Measurements from ENCODE around the gene FICD.
"Not testable (repeated sequence)": the region's sequence is repeated elsewhere in the genome, so short reads cannot be mapped to it uniquely, and the experiment has no call there.

The FICD gene

DNA sequence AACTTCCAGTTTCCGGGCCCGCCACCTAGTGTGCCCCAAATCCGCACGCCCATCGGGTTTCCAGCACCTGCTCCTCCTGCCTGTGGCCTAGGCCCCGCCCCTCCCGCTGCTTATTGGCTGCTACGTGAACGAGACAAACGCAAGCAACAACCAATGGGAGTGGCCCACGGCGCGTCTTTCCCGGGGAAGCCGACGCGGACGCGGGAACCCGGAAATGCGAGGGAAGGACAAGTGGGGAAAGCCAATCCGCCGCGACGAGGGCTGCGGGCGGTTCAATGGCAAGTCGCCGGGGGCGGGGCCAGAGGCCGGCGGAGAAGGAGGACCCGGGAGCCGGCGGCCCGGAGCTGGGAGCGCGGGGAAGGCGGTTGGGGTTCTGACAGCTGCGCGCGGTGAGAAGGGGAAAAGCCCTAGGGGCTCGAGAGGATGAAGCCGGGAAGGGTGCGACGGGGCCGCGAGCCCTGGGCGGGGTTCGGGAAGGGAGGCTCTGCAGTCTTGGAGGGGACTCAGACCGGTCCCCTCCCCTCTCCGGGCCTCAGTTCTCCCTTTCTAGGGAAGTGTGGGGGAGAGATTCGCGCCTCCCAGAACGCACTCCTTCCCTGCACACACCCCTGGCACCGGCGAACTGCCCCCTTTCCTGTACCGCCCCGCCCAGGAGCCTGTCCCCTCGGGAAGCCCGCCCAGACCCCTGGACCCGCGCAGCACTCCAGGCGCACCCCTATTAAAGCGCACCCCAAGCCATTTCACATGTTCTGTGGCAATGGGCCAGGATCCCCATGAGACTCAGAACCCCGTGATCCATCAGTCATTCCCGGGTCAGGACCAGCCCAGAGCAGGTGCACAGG lies at the start of gene FICD:
Gene FICD, plus strand, starts transcription at position 305 of the 842 bp plus-strand sequence. CDS start 1,696 bp downstream, outside the sequence.
- DNase-seq, result peak; percentile 95

DNA sequence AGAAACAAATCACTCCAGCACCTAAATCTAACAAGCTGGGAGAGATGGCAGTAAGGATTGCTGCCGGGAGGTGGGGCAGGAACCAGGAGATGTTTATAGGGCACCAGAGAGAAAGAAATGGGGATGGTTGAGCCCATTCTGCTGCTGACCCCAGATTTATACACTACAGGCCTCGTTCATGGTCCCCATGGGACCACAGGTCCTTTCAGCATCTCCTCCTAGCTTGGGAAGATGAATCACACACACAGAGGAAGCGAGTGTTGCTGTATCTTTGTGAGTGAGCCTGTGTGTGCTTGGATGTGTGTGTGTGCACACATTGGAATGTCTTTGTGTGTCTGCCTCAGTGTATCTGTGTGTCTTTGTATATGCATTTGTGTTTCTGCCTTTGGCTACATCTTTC lies 49.7 kb upstream of the FICD start:
- no peak for DNase-seq

DNA sequence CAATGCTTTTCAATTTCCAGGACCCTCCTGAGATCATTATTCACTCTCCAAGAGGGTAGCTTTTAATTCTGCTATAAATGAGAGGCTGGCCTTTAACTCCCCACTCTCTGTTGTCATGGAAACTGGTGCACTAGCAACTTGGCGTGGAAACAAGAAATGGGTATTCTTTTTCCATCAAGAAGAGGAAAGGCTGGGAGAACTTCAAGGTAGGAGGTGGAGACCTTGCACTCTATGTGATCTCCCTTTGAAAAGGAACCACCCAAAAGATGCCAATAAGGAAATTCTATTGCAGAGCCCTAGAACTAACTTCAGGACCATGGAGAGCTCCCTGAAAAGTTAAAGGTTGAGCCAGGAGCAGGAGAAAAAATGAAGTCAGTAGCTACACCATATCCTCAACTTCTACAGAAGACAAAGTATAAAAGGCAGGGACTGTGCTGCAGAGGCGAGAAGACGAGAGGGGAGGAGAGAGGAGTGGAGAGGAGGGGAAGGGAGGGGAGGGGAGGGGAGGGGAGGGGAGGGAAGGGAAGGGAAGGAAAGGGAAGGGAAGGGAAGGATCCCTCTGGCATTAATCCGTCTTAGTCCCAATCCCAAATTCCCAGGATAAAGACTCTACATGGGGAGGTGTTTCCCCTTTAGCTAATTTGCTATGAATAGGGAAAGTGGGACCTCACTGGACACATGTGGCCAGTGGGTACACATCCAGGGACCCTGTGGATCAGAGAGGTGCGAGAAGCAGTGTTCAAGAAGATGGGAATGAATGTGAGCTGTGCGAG lies 46.7 kb upstream of the FICD start:
- no peak for DNase-seq

DNA sequence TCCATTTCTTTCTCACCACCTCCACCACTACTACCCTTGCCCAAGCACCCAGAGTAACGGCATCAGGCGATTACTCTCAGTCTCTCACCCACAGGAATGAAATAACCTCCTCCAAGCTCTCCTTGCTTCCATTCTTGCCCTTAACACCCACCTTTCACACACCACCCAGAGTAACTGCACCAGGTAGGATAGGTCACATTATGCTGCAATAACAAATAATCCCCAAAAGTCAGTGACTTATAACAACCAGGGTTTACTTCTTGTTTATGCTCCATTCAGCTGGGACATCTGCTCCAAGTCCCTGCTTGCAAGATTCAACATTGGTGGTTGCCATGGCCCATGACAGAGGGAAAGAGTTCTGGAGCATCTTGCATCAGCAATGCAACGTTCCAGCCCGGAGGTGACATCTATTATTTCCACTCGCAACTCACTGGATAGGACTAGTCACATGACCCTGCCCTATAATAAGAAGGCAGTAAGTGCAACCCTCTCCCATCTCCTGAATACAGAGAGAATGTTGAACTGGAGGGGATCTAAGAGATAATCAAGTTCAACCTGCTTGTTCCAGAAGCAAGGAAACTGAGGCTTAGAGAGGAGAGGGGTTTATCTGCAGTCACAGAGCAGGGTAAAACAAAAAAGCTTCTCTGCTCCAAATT lies 41.5 kb upstream of the FICD start:
- DNase-seq, result no peak

DNA sequence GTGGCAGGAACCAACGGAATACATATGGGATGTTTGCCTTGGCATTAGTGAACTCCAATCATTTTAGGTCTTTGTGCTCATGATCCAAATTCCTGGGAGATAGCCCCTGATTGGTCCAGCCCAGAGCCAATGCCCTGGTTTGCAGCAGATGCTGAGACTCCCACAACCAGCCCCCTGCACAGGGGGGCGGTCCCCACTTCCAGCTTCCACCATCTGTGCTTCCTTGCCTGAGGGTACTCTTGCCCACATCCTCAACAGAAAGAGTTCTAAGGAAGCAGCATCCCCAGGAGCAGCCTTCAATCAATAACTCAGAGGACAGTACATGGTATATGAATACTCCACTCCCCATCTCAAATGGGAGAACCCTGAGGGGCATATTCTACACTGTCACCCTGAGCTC lies 39.7 kb upstream of the FICD start:
- no peak for DNase-seq

DNA sequence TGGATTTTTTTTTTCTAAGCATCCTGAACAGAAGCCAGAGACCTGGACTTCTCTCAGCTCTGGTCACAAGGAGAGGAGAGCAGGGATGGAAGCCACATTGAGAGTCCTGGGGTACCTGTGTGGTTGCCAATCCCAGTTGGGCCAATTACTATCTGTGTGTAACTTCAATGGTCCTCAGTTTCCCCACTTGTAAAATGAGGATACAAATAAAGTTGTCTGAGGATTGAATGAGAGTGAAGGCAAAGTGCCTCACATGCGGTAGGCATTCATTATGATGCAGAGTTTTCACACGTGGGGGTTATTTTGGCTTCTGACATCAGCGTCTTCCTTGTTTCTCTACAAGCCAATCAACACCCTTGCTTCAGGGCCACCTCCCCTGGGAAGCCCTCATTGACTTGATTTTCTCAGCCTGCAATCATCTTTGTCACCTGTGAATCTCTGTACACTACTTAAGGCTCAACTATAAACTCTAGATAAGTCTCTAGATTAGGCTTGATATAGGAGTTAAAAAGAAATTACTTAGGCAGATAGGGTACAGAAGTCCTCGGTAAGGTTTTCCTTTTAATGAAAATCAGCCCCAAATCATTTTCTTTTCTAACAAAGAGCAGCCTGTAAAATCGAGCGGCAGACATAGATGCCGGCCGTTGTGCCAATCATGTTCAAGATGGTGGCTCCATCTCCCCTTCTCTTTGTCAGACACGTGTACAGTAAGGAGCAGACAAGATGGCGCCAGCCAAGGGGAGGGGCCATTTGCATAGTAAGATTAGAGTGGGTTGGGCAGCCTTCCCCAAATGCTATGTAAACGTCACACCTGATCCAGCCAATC lies 37.8 kb upstream of the FICD start:
- no peak for DNase-seq

DNA sequence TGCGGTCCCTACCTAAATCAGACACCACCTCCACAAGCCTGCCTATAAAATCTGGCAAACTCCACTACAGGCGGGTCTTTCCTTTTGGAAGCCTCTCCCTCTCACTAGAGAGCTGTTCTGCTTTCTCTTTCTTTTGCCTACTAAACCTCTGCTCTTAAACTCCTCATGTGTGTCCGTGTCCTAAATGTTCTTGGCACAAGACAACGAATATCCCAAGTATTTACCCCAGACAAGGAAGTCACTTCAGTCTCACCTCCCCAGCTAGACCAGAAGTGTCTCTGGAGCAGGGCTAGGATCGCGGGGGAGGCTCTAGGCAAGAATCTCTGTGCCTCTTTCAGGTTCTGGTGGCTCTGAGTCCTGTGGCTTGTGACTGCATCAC lies 37.2 kb upstream of the FICD start:
- no peak for DNase-seq

DNA sequence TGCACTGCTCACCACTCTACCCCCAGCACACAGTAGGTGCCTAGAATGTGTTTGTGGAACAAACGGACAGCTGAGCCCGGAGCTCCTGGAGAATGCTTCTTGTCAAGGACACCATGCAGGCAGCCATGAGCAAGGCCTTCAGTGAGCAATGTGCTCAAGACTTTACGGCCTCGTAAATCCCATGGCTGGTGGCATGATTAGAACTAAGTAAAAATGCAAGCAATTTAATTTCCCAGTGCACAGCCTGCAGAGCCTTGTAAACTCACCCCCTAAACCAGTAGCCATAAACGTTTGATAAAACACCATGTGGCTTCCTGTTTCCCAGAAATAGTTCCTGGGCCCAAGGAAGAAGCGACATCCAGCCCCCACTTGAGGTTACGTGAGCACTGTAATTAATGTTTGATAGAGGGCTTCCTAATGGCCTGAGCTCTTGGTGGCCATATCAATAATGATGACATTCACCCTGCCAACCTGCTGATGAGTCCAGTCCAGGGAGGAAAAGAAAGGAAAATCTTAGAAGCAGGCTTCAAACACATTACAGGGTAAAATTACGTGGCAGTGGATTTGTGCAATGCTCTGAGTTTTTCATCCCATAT lies 36.4 kb upstream of the FICD start:
- DNase-seq, result no peak

DNA sequence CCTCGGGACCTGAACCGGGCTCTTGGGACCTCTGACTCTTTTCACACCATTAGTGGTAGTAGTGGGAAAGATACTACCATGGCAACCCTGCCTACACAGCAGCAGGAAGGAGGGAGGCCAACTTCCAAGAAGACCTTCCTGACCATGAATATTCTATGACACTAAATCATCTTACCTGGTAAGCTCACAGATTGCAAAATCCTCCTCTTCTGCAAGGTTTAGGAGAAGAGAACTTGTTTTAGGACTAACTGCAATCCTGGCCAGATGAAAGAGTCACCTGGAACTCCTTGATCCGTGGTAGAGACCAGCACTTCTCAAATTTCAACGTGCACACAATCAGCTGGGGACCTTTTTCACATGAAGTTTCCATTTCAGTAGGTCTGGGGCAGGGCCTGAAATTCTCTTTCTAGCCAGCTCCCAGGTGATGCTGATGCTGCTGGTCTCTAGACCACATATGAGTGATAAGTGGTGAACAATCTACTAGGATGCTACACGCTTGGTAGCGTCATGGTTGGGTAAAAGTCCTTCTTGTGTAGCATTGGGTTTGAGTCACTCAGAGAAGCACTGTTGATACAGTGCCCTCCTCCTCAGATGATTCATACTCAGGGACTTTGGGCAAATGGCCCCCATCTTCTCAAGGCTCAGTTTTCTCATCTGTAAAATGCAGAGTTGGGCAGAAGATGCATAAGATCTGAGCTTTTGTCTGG lies 35.6 kb upstream of the FICD start:
- no peak for DNase-seq

DNA sequence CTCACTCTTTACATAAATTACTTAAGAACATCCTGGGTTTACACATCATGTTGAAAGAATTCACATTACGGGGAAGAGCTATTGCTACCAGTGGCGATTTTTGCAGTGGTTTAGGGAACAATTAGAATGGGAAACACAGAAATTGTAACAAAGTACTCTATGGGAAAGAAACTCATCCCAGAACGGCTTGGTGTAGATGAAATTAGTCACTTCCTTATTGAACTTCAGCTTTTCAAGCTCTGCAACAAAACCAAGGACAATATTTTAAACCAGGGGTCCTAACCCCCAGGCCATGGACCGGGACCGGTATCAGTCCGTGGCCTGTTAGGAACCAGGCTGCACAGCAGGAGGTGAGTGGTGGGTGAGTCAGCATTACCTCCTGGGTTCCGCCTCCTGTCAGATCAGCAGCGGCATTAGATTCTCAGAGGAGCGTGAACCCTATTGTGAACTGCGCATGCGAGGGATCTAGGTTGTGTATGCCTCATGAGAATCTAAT lies 32.3 kb upstream of the FICD start:
- no peak for DNase-seq

DNA sequence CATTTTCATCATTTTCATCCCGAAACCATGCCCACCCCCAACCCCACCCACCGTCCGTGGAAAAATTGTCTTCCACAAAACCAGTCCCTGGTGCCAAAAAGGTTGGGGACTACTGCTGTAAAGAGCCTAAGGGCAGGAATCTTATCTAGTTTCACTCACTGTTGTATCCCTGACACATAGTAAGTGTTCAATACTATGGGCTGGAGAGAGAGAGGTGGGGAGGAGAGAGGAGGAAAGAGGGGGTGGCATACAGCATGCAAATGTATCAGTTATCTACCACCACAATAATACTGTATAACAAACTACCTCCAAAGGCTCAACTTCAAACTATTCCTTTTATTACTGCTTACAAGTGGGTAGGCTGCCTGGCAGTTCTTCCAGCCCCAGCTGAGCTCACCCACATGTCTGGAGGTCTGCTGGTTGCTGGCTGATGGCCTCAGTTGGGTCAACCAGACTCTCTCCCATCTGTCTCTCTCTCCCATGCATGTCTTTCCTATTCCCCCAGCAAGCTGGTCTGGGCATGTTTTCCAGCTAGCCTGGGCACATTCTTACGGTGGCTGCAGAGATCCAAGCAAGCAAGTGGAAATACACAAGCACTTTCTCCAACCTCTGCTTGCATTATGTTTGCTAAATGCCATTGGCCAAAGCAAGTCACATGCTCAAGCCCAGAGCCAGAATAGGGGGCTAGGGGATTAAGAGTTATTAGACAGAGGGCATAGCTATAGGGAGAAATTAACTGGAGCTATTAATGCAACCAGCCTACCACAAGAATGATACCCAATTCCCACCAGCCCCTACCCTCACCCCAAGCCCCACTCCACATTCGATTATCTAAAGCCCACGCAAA lies 31.6 kb upstream of the FICD start:
- no peak for DNase-seq

DNA sequence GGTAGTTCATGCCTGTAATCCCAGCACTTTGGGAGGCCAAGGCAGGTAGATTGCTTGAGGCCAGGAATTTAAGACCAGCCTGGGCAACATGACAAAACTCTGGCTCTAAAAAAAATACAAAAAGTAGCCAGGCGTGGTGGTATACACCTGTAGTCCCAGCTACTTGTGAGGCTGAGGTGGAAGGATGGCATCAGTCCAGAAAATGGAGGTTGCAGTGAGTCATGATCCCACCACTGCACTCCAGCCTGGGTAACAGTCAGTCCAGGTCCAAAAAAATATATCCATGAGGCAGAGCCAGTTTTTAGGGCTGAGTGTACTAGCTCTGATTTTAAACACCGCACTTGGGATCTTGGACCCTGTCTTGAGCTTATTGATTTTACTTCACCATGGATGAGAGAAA lies 30.6 kb upstream of the FICD start:
- no peak for DNase-seq

DNA sequence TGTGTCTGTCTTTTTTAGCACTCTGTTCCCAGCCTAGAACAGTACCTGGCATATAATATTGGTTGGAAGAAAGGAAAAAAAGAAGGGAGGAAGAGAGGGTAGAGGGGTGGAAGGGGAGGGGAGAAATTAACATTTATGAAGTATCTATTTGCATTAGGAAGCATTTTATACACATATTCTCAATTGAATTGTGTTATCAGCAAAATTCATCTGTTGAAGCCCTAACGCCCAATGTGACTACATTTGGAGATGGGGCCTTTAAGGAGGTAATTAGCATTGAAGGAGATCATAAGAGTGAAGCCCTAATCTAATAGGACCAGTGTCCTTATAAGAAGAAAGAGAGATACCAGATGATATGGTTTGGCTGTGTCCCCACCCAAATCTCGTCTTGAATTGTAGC lies 30.2 kb upstream of the FICD start:
- DNase-seq, result no peak

DNA sequence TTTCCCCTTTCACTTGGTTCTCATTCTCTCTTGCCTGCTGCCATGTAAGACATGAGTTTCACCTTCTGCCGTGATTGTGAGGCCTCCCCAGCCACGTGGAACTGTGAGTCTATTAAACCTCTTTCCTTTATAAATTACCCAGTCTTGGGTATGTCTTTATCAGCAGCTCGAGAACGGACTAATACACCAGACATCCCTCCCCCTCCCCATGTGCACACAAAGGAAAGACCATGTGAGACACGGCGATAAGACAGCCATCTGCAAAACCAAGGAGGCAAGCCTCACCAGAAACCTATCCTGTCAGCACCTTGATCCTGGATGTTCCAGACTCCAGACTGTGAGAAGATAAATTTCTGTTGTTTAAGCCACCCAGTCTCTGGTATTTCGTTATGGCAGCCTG lies 29.7 kb upstream of the FICD start:
- not testable (repeated sequence) for DNase-seq

DNA sequence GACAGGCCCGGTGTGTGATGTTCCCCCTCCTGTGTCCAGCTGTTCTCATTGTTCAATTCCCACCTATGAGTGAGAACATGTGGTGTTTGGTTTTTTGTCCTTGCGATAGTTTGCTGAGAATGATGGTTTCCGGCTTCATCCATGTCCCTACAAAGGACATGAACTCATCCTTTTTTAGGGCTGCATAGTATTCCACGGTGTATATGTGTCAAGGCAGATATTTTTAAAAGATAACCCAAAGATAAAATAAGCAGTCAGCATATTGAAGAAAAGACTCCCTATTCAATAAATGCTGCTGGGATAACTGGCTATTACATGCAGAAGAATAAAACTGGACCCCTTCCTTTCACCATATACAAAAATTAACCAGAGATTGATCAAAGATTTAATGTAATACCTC lies 28.0 kb upstream of the FICD start:
- DNase-seq, result not testable (repeated sequence)

DNA sequence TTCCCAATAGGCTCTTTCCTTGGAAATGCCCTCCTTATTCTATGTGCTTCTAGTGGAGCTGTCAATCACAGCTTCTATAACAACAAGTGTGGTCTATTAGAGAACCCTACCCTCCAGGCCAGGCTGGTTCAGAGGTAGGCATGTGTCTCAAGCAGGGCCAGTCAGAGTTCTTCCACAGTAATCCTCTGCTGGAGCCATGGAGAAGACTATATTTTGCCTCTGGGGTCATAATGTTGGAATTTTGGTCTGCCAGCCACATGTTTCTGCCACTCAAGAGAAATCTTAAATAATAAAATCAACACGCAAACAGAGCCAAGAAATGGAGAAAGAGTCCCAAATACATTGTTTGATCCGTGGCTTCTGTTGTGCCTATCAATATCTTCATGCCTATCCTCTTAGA lies 23.8 kb upstream of the FICD start:
- no peak for DNase-seq

DNA sequence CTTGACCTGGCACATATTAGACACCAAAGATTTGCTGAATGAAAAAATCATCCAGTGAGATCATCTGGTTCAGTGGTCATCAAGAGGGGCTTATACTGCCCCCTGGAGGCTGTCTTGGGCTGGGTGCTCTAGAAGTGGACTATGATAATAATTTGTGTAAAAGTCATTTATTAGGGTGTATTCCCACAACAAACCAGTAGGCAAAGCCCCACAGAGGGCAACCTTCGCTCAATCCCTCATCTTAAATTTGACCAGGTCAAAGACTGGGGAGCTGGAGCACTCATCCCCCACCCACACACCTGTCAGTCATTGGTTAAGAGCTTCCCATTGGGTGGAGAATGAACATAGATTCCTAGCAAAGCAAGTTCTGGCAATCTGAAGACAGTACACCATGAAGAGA lies 20.0 kb upstream of the FICD start:
- DNase-seq, result no peak

DNA sequence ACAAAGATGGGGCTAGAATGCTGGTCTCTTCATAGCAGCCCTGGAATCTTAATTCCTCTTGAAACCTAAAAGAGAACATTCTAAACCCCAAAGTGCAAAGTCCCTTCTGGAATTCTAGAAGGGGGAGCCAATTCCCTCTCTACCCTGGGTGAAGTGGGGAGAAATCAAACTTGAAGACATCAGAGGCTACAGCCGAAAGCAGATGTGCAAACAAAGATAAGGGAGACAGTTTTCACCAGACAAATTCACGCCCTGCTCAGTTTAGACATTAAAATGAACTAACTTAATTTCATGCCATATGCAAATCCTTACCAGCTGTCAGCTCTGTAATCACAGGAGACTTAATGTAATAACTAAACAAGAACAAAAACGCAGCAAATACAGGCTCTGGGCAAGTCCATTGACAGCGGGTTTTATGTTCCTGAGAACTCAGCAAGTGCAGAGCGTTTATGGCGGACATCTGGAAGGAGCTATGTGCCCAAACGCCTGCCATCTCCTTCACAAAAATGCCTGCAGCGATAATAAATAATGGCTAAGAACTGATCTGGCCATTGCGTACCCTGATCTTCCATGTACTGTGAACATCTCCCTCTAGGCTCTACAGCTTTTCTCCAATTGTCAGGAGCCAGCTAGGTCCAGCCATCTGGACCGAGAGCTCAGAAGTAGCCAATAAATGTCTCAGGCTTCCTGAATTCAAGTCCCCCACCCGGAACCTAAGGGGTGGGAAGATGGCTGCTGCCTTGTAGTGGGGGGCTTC lies 19.1 kb upstream of the FICD start:
- no peak for DNase-seq

DNA sequence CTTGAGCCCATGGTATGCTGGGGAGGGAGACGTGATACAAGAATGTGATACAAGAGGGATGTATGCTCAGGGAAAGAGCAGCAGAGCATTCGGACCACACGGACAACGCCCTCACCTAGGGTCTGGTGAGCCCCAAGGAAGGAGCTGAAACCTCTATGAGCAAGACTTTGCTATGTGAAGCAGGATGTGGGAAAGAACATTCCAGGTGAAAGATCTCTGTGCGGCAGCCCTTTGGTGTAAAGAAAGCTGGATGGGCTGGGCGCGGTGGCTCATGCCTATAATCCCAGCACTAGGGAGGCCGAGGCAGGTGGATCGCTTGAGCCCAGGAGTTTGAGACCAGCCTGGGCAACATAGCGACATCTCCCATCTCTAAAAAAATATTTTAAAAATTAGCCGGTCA lies 16.9 kb upstream of the FICD start:
- no peak for DNase-seq

DNA sequence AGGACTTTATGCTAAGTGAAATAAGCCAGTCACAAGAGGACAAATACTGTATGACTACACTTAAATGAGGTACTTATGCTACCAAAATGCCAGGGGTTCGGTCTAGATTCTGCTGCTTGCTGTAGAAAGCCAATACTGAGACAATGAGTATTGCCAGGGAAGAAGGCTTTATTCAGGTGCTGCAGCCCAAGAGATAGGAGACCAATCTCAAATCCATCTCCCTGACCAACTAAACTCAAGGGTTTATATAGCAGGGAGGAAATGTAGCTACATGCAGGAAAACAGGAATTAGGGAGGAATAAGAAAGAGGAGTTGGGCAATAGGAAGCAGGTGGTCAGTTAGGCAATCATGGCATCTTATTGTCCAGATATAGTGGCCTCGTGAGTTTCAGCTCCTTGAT lies 12.2 kb upstream of the FICD start:
- DNase-seq, result no peak
